IPS-NIHi7 (cell line): ENCODE measurements around the gene NUDT16L1.

ENCODE experiments used
- DNase-seq: peaks from one replicate; pipeline ENCODE4 v3.0.0; 2012; ENCODE audit warnings: mixed read lengths; ENCODE audit errors: extremely low spot score

The NUDT16L1 gene

GRCh38 chr16:4663777-4664465 lies 29.4 kb upstream of the NUDT16L1 start:
- no peak for DNase-seq

- no peak for DNase-seq
Measured at GRCh38 chr16:4664538-4665418, 28.6 kb upstream of the NUDT16L1 start.

- DNase-seq: no peak
Measured at GRCh38 chr16:4666537-4667202, 26.7 kb upstream of the NUDT16L1 start.

GRCh38 chr16:4667203-4667963 lies 26.0 kb upstream of the NUDT16L1 start:
- DNase-seq: no peak

- DNase-seq: no peak
Measured at GRCh38 chr16:4668313-4668960, 24.9 kb upstream of the NUDT16L1 start.

- DNase-seq: no peak
Measured at GRCh38 chr16:4673387-4674046, 19.8 kb upstream of the NUDT16L1 start.

GRCh38 chr16:4674926-4675530 lies 18.3 kb upstream of the NUDT16L1 start:
- no peak for DNase-seq

GRCh38 chr16:4675864-4676786 lies 17.2 kb upstream of the NUDT16L1 start:
- peak; percentile 46 for DNase-seq

GRCh38 chr16:4676831-4677230 lies 16.5 kb upstream of the NUDT16L1 start:
- no peak for DNase-seq

GRCh38 chr16:4677390-4677789 lies 16.0 kb upstream of the NUDT16L1 start:
- DNase-seq: no peak

GRCh38 chr16:4677994-4678393 lies 15.4 kb upstream of the NUDT16L1 start:
- DNase-seq: no peak

- no peak for DNase-seq
Measured at GRCh38 chr16:4678596-4678995, 14.8 kb upstream of the NUDT16L1 start.

- DNase-seq: no peak
Measured at GRCh38 chr16:4679156-4679849, 14.1 kb upstream of the NUDT16L1 start.

- no peak for DNase-seq
Measured at GRCh38 chr16:4679850-4680636, 13.3 kb upstream of the NUDT16L1 start.

GRCh38 chr16:4680673-4681470 lies 12.5 kb upstream of the NUDT16L1 start:
- DNase-seq: no peak

- DNase-seq: no peak
Measured at GRCh38 chr16:4681471-4682083, 11.8 kb upstream of the NUDT16L1 start.
